Spleen (tissue), 7 donors: ENCODE measurements around the gene TAF13.

Experiments used
- CTCF ChIP-seq, 11 experiments: fragments of 200-600 bp in 7 of 11; fragments of 450-650 bp in 4 of 11; sonication (generic) in 4 of 11; IDR thresholded peaks in 8 of 11; conservative IDR thresholded peaks in 3 of 11; 1 replicate in 7 of 11; 2 replicates in 4 of 11; pipeline versions ENCODE4 v1.4.0 to v1.8.0; 2016 to 2021; ENCODE audit warnings: antibody characterized with exemption in 11 of 11, inconsistent platforms in 4 of 11, mild to moderate bottlenecking in 1 of 11
- POLR2A ChIP-seq, 3 donors: fragments of 450-650 bp; IDR thresholded peaks; one replicate each; pipeline ENCODE4 v1.5.1; 2017; ENCODE audit warnings: antibody characterized with exemption in 3 of 3, mild to moderate bottlenecking in 1 of 3
- POLR2AphosphoS5 ChIP-seq, 3 donors: sonication (generic); formaldehyde crosslinking; IDR thresholded peaks; one replicate each; pipeline ENCODE4 v1.5.1; 2017; ENCODE audit warnings: antibody characterized with exemption in 3 of 3
- donor health status: DM: no; HTN: no; CAD: no; lungs with moderate emphysema.
- donor health status: DM: no; HTN: no; CAD: no.
- donor health status: DM: no; HTN: no; CAD: no.

GRCh38 chr1:109099938-109100773 is 24.4 kb upstream of the TAF13 start:
- peak; percentile 91 to 95 (median 92) for TF ChIP-seq POLR2A (IDR thresholded peaks at IDR 0.05)
- peak; percentile 80 to 98 (median 92) for TF ChIP-seq CTCF (IDR thresholded peaks at IDR 0.05 in 8 of 11, conservative IDR thresholded peaks at IDR 0.05 in 3 of 11)
- peak; percentile 99 for TF ChIP-seq POLR2AphosphoS5 (IDR thresholded peaks at IDR 0.05)
